GM10248 (cell line): ENCODE results near the gene HMGXB3.

Source experiments
- CTCF ChIA-PET: fragments of 300-600 bp; sonication (Branson Sonifier 250); formaldehyde crosslinking; extraction: SDS; loops from one replicate; lab custom pipeline; 2021; ENCODE audit warnings: antibody characterized with exemption; lab: Yijun Ruan, JAX
- POLR2A ChIA-PET: fragments of 350-650 bp; sonication (Branson Sonifier 250); formaldehyde crosslinking; extraction: SDS; loops from one replicate; lab custom pipeline; 2020; ENCODE audit warnings: antibody characterized with exemption; lab: Yijun Ruan, JAX
- DNase-seq: peaks from one replicate; pipeline ENCODE4 v3.0.0; 2012; ENCODE audit errors: extremely low spot score
- CTCF ChIP-seq: IDR thresholded peaks from 2 replicates; pipeline ENCODE4 v1.5.1; 2012; ENCODE audit warnings: mild to moderate bottlenecking, low read depth; ENCODE audit errors: extremely low read depth, missing control alignments, control extremely low read depth

Gene HMGXB3

GRCh38 chr5:150063638-150064037 is 63.1 kb downstream of the HMGXB3 start:
- CTCF ChIA-PET, result interaction anchor here (0.7 to 3.0 kb wide), 7 partner anchors 10 to 50 kb away, joined by 3 to 7 read pairs (median 4); no protein-coding TSS in a partner anchor
- POLR2A ChIA-PET, result no interaction called here
- no peak for TF ChIP-seq CTCF
- no peak for DNase-seq

GRCh38 chr5:150064681-150065220 is 64.2 kb downstream of the HMGXB3 start:
- TF ChIP-seq CTCF, result no peak
- no peak for DNase-seq
- ChIA-PET CTCF (interaction anchor here (0.8 to 3.0 kb wide), 5 partner anchors 11 to 38 kb away, joined by 3 to 7 read pairs (median 4); no protein-coding TSS in a partner anchor), POLR2A (no interaction called here)

- no peak for DNase-seq
- CTCF ChIA-PET, result interaction anchor here (0.7 to 3.0 kb wide), 7 partner anchors 10 to 74 kb away, joined by 3 to 7 read pairs (median 3); no protein-coding TSS in a partner anchor
- POLR2A ChIA-PET, result no interaction called here
- no peak for TF ChIP-seq CTCF
These were observed 64.8 kb downstream of the HMGXB3 start for GRCh38 chr5:150065346-150065745.

GRCh38 chr5:150065886-150066285 is 65.3 kb downstream of the HMGXB3 start:
- POLR2A ChIA-PET, result no interaction called here
- no peak for TF ChIP-seq CTCF
- DNase-seq, result no peak
- CTCF ChIA-PET, result interaction anchor here (0.7 to 3.0 kb wide), 5 partner anchors 9 to 75 kb away, joined by 3 to 7 read pairs (median 3); no protein-coding TSS in a partner anchor

- no peak for DNase-seq
- POLR2A ChIA-PET, result no interaction called here
- no peak for TF ChIP-seq CTCF
- CTCF ChIA-PET, result interaction anchor here (0.8 to 3.0 kb wide), 4 partner anchors 9 to 75 kb away, joined by 3 to 7 read pairs (median 3); no protein-coding TSS in a partner anchor
These were observed 65.9 kb downstream of the HMGXB3 start for GRCh38 chr5:150066436-150066835.

GRCh38 chr5:150066901-150067396 is 66.4 kb downstream of the HMGXB3 start:
- ChIA-PET CTCF (interaction anchor here (1.2 to 1.4 kb wide), 3 partner anchors 11 to 42 kb away, joined by 3 read pairs; no protein-coding TSS in a partner anchor), POLR2A (no interaction called here)
- TF ChIP-seq CTCF, result no peak
- no peak for DNase-seq
